GM12891 (cell line): ENCODE measurements around the gene MYO1D.

Source experiments
- PAX5 ChIP-seq: IDR thresholded peaks from 2 replicates; pipeline ENCODE4 v1.6.1; 2011; ENCODE audit warnings: low read length, moderate library complexity, mild to moderate bottlenecking; ENCODE audit not compliant: insufficient read depth, severe bottlenecking
- POLR2A ChIP-seq: IDR thresholded peaks from 2 replicates; pipeline ENCODE4 v1.6.1; 2011; ENCODE audit warnings: low read depth, low read length, control low read depth
- POLR2AphosphoS5 ChIP-seq: IDR thresholded peaks from 2 replicates; pipeline ENCODE4 v1.6.1; 2011; ENCODE audit warnings: low read depth, low read length, control low read depth
- TAF1 ChIP-seq: IDR thresholded peaks from 2 replicates; pipeline ENCODE4 v1.6.1; 2011; ENCODE audit warnings: low read depth, low read length, control low read depth

- no peak for TF ChIP-seq POLR2AphosphoS5
- TF ChIP-seq POLR2A: no peak
- TF ChIP-seq PAX5: no peak
- TF ChIP-seq TAF1: no peak
Measured at GRCh38 chr17:32786169-32786568, 90.8 kb downstream of the MYO1D start.
